GM13976 (cell line): ENCODE results near the gene PBRM1.

Experiments
- DNase-seq: peaks from one replicate; pipeline ENCODE4 v3.0.0; 2012; ENCODE audit warnings: low spot score
- CTCF ChIP-seq: IDR thresholded peaks from 2 replicates; pipeline ENCODE4 v1.5.1; 2012; ENCODE audit warnings: borderline replicate concordance, mild to moderate bottlenecking; ENCODE audit not compliant: insufficient read depth; ENCODE audit errors: extremely low read depth, missing control alignments, control extremely low read depth
- in situ Hi-C: fragments of 300-500 bp; cut with MboI; formaldehyde crosslinking; loops from one replicate; pipeline ENCODE4 v1.12.0; 2022; ENCODE audit warnings: low sequenced_read_pairs, mixed read lengths, inconsistent platforms; ENCODE audit not compliant: unreplicated experiment

The PBRM1 gene

GRCh38 chr3:52633786-52634185 is 51.9 kb downstream of the PBRM1 start:
- no peak for TF ChIP-seq CTCF
- no peak for DNase-seq
- in situ Hi-C loops = no loop called here

DNA sequence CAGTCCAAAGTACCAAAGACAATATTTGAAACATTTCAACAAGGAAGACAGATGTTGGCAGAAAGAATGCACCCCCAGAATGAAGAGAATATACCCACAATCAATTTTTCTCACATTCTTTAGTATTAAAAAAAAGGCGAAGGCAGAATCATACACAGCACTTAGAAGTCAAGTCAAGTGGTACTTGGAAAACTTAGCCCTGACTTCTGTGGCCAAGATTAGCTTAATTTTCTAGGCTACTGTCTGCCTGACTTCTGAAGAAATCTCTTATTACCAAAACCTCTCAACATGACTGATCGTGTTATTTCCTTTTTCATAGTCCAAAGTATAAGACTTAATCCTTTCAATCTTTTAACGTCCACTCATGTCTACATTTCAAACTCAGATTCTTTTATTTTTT is 60.7 kb downstream of the PBRM1 start:
- DNase-seq = no peak
- no peak for TF ChIP-seq CTCF
- in situ Hi-C loops = no loop called here

GRCh38 chr3:52623234-52623792 is 62.4 kb downstream of the PBRM1 start:
- in situ Hi-C loops = no loop called here
- no peak for DNase-seq

DNA sequence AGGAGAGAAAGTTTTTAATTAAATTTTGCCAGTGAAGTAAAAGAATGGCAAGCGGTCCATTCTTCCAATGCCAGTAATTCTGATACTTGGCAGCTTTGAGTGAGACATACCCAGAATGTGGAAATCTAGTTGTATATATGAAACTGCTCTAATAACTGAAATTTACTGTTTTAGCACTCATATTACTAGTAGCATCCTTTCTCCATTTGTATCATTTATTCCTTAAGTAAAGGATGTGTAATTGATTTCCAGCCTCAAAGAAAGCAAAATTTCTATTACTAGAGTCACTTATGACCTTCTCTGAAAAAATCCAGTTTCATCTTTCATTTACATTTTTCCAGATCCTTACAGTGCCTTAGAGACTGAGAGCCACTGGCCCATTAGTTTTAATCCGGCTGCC is 65.1 kb downstream of the PBRM1 start:
- no peak for DNase-seq
- no peak for TF ChIP-seq CTCF
- in situ Hi-C loops = no loop called here

More at GRCh38 chr3:52623234-52623792, 62.4 kb downstream of the PBRM1 start:
- no peak for TF ChIP-seq CTCF

DNA sequence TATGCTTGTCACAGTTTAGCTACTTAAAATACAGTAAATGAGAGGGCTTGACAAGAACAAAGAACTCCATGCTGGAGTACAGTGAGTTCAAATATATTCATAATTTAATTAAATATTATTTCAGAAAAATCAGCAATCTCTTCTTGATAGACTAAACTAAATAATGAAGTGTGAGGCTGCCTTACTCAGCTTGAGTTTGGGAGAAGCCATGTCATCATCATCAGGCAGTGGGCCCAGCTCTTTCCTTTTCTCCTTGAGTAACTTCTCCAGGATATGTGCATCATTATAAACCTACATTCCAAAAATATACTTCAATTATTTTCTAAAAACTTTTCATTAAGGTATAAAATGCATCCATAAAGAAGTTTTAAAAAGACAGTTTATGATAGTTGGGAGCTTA is 70.5 kb downstream of the PBRM1 start:
- no peak for DNase-seq
- no peak for TF ChIP-seq CTCF
- in situ Hi-C loops = no loop called here

DNA sequence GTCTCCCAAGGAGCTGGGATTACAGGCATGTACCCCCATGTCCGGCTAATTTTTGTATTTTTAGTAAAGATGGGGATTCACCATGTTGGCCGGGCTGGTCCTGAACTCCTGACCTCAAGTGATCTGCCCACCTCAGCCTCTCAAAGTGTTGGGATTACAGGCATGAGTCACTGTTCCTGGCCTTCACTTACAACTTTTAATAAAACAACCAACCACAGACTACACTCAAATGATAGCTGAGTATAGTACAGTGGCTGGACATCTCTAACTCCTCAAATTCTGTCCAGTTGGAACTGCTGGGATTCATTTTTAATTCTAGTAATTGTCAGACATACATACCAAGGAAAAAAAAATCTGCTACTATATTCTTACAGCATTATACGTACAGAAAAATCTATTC is 71.0 kb downstream of the PBRM1 start:
- in situ Hi-C loops = no loop called here
- TF ChIP-seq CTCF = no peak

More for the DNA sequence above, 71.0 kb downstream of the PBRM1 start:
- DNase-seq = no peak
